ENCODE results near the gene FOXO3. TPM values are rescaled to one million over a fixed set of nuclear protein-coding genes. Genes with fewer than 3 reads are reported as not detected.

FOXO3 gene
- total RNA-seq, 1 experiment from 2014 or later: 22.1 TPM

GRCh38 chr6:108616544-108616943 is 55.8 kb downstream of the FOXO3 start:
- no peaks in the 10 kb centered on the region; the same call in 1 of the 2 replicates for H3K79me2 ChIP-seq (ENCODE audit: insufficient read depth, low read length)
- DNase-seq: no peak

More at GRCh38 chr6:108616544-108616943, 55.8 kb downstream of the FOXO3 start:
- Histone ChIP-seq H3K23ac (ENCODE audit: insufficient read length, low read depth, low read length) (no peak overlapping the region), H4K8ac (replicated peaks; ENCODE audit: insufficient read length, low read depth, low read length) (no peak overlapping the region), H3K4ac (ENCODE audit: low read depth, low read length) (no peak overlapping the region), H2BK12ac (ENCODE audit: insufficient read length, low read depth, low read length) (no peak overlapping the region), H3K14ac (ENCODE audit: insufficient read depth, low read length) (no peak overlapping the region), H2BK120ac (ENCODE audit: low read depth, low read length, poor library complexity, severe bottlenecking) (no peak overlapping the region), H3K27me3 (ENCODE audit: insufficient read depth, low read length) (no peaks in the 10 kb centered on the region), H3K79me1 (ENCODE audit: insufficient read depth, low read depth, low read length, poor library complexity, severe bottlenecking) (peaks cover 4% of the 10 kb centered on the region), H4K5ac (ENCODE audit: insufficient read length, low read depth, low read length) (no peak overlapping the region), H2AFZ (ENCODE audit: low read length) (no peak overlapping the region), H3K4me1 (ENCODE audit: insufficient read depth, low read length) (no peaks in the 10 kb centered on the region), H3K9me3 (ENCODE audit: control insufficient read depth, low read depth, low read length) (no peaks in the 10 kb centered on the region), H3K4me2 (ENCODE audit: insufficient read depth, insufficient read length, low read length) (no peak overlapping the region), H2BK5ac (ENCODE audit: insufficient read length, low read length) (no peak overlapping the region), H3K18ac (ENCODE audit: insufficient read length, low read depth, low read length) (no peak overlapping the region), H2BK20ac (ENCODE audit: low read depth, low read length, poor library complexity, severe bottlenecking) (no peak overlapping the region), H4K20me1 (ENCODE audit: control insufficient read depth, insufficient read depth, insufficient read length) (no peaks in the 10 kb centered on the region), H3K27ac (ENCODE audit: insufficient read length, low read depth, low read length) (no peak overlapping the region), H3K23me2 (ENCODE audit: insufficient read length, low read depth, low read length, poor library complexity, severe bottlenecking) (no peaks in the 10 kb centered on the region), H2AK5ac (ENCODE audit: insufficient read length, low read length) (no peak overlapping the region), H3T11ph (ENCODE audit: low read length) (no peak overlapping the region), H4K91ac (ENCODE audit: insufficient read length, low read depth, low read length) (no peak overlapping the region), H3K56ac (ENCODE audit: insufficient read length, low read depth, low read length) (no peak overlapping the region), H3K9ac (ENCODE audit: extremely low read depth, insufficient read length, low read length) (no peak overlapping the region), H2BK15ac (ENCODE audit: low read depth, low read length) (no peak overlapping the region)
- TF ChIP-seq, protein P1, sequence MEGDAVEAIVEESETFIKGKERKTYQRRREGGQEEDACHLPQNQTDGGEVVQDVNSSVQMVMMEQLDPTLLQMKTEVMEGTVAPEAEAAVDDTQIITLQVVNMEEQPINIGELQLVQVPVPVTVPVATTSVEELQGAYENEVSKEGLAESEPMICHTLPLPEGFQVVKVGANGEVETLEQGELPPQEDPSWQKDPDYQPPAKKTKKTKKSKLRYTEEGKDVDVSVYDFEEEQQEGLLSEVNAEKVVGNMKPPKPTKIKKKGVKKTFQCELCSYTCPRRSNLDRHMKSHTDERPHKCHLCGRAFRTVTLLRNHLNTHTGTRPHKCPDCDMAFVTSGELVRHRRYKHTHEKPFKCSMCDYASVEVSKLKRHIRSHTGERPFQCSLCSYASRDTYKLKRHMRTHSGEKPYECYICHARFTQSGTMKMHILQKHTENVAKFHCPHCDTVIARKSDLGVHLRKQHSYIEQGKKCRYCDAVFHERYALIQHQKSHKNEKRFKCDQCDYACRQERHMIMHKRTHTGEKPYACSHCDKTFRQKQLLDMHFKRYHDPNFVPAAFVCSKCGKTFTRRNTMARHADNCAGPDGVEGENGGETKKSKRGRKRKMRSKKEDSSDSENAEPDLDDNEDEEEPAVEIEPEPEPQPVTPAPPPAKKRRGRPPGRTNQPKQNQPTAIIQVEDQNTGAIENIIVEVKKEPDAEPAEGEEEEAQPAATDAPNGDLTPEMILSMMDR (conservative IDR thresholded peaks at IDR 0.05): no peak
- Mint-ChIP-seq H3K9me3 (peaks cover 2 to 6% of the 10 kb centered on the region in 2 experiments; a peak in 4 of 5 replicates), H3K36me3 (ENCODE audit: insufficient read depth in 1 of 3, low read depth in 3 of 3) (peaks cover 6 to 9% (median 6%) of the 10 kb centered on the region in 3 experiments; a peak in 6 of 7 replicates), H3K4me3 (no peak overlapping the region), H3K27me3 (ENCODE audit: low read depth) (no peaks in the 10 kb centered on the region; the same call in 1 of the 2 replicates), H3K4me1 (peaks cover 7 to 11% of the 10 kb centered on the region in 2 experiments; a peak in 3 of 4 replicates), H3K27ac (no peak overlapping the region)
- WGBS (ENCODE audit: extremely low coverage, insufficient read length, low lambda C conversion rate): no CpG with 5 or more reads among the region's 3 CpGs
